GM21529 (cell line): ENCODE measurements around the gene SPINT2.
"Not testable (repeated sequence)": the region's sequence is repeated elsewhere in the genome, so short reads cannot be mapped to it uniquely, and the experiment has no call there.

Experiments used
- ATAC-seq: cut with Tn5 transposase; IDR thresholded peaks from one replicate; pipeline ENCODE4 v1.9.1; 2021; ENCODE audit not compliant: unreplicated experiment

SPINT2 gene

GRCh38 chr19:38318660-38319059 lies 54.3 kb downstream of the SPINT2 start:
- ATAC-seq: no peak

- ATAC-seq: no peak
Observed at GRCh38 chr19:38319421-38320258, 55.3 kb downstream of the SPINT2 start, which contains the start of gene KCNK6. KCNK6 (plus strand) TSS chr19:38319845; CDS start chr19:38319951, 106 bp downstream.

GRCh38 chr19:38320969-38321339 lies 56.6 kb downstream of the SPINT2 start:
- ATAC-seq: no peak

GRCh38 chr19:38321646-38322196 lies 57.3 kb downstream of the SPINT2 start:
- no peak for ATAC-seq

- no peak for ATAC-seq
Observed at GRCh38 chr19:38323291-38323690, 58.9 kb downstream of the SPINT2 start.

- ATAC-seq: no peak
Observed at GRCh38 chr19:38324431-38324830, 60.1 kb downstream of the SPINT2 start.

GRCh38 chr19:38326591-38326990 lies 62.2 kb downstream of the SPINT2 start:
- ATAC-seq: no peak

- ATAC-seq: no peak
Observed at GRCh38 chr19:38329651-38330050, 65.3 kb downstream of the SPINT2 start.

GRCh38 chr19:38331728-38332127 lies 67.4 kb downstream of the SPINT2 start:
- ATAC-seq: no peak

- no peak for ATAC-seq
Observed at GRCh38 chr19:38333245-38333644, 68.9 kb downstream of the SPINT2 start.

GRCh38 chr19:38335949-38336637 lies 71.7 kb downstream of the SPINT2 start:
- peak; percentile 69 for ATAC-seq

- peak; percentile 50 for ATAC-seq
Observed at GRCh38 chr19:38336638-38337359, 72.4 kb downstream of the SPINT2 start.

GRCh38 chr19:38337360-38337653 lies 72.9 kb downstream of the SPINT2 start:
- ATAC-seq: no peak

GRCh38 chr19:38339011-38339410 lies 74.6 kb downstream of the SPINT2 start:
- ATAC-seq: not testable (repeated sequence)

- no peak for ATAC-seq
Observed at GRCh38 chr19:38340927-38341326, 76.6 kb downstream of the SPINT2 start.
